NCI-H1436 treated with DMSO at 0.1 percent for 48 hours (cell line): ENCODE results near the gene MEI1.

Experiments
- DNase-seq: peaks from one replicate; lab custom pipeline; 2025; lab: John Stamatoyannopoulos, UW

The MEI1 gene

DNA sequence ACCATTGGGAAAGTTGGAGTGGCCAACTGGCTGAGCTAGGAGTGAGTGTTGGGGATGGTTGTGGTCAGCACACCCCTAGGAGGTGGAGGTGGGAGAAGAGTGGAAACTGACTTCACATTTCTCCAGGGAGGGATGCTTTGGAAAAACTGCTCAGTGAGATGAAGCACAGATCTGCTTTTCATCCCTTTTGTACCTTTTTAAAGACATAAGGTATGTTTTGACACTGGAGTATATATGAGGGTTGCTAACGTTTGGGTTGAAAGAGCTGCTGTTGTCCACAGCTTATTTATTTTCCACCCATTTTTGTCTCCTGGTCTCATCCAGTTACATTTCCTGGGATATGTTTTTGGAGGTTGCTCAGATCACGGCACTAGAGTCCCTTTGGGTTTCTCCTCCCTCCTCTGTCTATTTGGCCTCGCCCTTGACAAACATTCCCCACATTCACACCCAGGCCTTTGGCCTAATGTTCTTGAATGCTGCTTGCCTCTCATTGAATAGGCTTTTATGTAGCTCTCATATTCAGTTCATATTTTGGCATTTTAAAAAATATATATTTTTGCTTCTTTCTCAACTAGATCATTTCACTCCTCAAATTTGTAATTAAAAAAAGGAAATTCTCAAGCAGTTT is 141.9 kb downstream of the MEI1 start:
- no peak for DNase-seq

GRCh38 chr22:41842996-41843970 is 144.0 kb downstream of the MEI1 start:
- DNase-seq = no peak

DNA sequence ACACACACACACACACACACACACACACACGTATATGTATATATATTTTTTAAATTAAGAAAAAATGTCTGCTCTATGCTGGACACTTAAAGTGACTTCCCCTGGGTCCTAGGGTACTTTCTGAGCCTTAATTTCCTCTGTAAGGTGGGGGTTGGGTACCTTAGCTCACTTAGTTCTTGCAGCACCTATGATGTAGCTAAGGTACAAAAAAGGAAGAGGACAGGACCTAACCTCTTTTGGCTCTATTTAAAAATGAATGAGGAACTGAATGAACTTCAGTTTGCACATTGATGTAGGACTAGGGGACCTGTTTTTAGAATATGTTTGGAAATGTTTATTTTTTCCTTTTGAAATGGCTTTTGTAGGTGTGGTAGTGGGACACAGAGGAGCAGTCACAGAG is 144.7 kb downstream of the MEI1 start:
- no peak for DNase-seq

DNA sequence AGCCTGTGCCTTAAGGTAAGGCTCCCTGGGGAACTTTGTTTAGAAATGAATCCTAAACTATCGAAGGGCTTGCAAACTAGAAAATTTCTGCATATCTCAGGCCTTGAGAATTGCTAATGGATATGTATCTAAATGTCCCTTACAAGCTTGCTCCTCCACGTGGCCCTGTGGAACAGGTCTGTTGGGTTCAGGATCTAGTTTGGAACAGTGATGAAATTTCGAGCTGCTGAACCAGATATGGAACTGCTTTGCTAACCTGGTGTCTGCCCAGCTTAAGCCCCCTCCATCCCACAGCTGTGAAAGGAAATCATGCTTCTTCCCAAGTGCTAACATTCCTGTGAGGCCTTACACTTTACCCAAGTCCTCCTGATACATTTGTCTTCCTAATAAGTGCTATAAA is 145.2 kb downstream of the MEI1 start:
- no peak for DNase-seq

GRCh38 chr22:41845380-41846267 is 146.3 kb downstream of the MEI1 start:
- no peak for DNase-seq

GRCh38 chr22:41846268-41846987 is 147.1 kb downstream of the MEI1 start:
- no peak for DNase-seq

- DNase-seq = no peak
These were observed 148.0 kb downstream of the MEI1 start for GRCh38 chr22:41847300-41847699.

DNA sequence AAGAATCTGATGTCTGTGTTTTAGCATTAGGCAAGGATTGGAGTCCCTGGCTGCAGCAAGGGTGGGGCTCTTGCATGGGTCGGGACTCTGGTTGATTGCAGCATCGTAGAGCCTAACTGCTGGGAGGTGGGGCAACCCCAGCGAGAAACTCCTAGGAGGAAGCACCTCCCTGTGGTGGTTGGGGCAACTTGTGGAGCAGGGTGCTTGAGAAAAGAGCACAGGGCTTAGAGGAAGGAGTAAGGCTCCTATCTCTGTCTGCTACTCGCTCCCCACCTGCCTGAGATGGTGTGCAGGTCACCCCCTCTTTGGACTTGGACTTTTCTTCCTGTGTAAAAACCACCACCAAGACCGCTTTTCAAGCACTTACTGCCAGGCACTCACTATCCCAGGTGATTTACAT is 149.2 kb downstream of the MEI1 start:
- no peak for DNase-seq
